Stomach (tissue), 4 donors: ENCODE data around the gene GZF1.

ENCODE experiments used
- CTCF ChIP-seq, 7 experiments: fragments of 450-650 bp in 4 of 7; fragments of 200-600 bp in 3 of 7; sonication (generic) in 3 of 7; IDR thresholded peaks; one replicate each; pipeline ENCODE4 v1.5.1; 2016 to 2019; ENCODE audit warnings: antibody characterized with exemption in 7 of 7, control low read depth in 2 of 7, mild to moderate bottlenecking in 1 of 7
- POLR2A ChIP-seq, 4 donors: fragments of 450-650 bp; IDR thresholded peaks; one replicate each; pipeline ENCODE4 v1.6.1; 2016; ENCODE audit warnings: antibody characterized with exemption in 4 of 4, control low read depth in 2 of 4, mild to moderate bottlenecking in 1 of 4, moderate library complexity in 1 of 4
- POLR2AphosphoS5 ChIP-seq, 3 donors: sonication (generic); formaldehyde crosslinking; IDR thresholded peaks; one replicate each; pipeline ENCODE4 v1.6.1; 2016; ENCODE audit warnings: antibody characterized with exemption in 3 of 3

- TF ChIP-seq CTCF (IDR thresholded peaks at IDR 0.05): no peak
- TF ChIP-seq POLR2AphosphoS5 (IDR thresholded peaks at IDR 0.05): no peak
- no peak for TF ChIP-seq POLR2A (IDR thresholded peaks at IDR 0.05)
These were observed 30.3 kb upstream of the GZF1 start for GRCh38 chr20:23331450-23332350.
